HG03558 (cell line): ENCODE data around the gene OPCML.

Source experiments
- ATAC-seq: cut with Tn5 transposase; IDR thresholded peaks from one replicate; pipeline ENCODE4 v1.9.1; 2021; ENCODE audit warnings: moderate number of reproducible peaks; ENCODE audit not compliant: unreplicated experiment; ENCODE audit errors: extremely low read depth

Gene OPCML

DNA sequence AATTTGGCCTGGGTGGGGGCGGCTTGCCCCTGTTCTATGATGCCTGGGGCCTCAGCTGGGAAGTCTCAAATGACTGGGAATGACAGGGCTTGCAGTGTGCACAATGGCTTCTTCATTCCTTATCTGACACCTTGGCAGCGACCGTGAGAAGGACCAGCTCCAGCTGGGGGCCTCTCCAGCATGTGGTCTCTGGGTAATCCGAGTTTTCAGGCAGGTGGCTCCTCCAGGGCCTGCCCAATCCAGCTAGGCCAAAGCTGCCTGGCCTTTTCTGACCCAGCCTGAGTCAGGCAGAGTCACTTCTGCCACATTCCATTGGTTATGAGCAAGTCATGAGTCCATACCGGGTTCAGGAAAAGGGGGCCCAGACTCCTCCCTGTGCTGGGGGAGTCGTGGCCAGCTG is 646.0 kb downstream of the OPCML start:
- ATAC-seq, result no peak

- ATAC-seq, result no peak
Measured at GRCh38 chr11:132883241-132883640, 649.1 kb downstream of the OPCML start.

DNA sequence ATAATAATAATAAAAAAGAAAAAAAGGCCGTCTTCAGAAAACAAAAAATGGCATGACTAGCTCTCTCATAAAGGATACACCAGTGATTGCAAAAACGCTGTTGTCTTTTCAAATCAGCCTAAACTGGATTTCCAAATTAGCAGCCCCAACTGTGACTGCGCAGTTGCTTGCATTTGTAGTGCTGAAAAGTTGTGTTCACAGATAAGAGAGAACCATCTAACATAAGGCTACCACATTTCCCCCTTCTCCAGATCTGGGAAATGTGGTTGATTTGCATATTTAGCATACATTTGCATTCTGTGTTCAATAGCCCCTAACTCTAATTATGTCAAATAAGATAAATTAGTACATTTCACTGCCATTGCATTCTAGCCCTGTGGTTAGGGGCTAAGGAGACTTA is 650.7 kb downstream of the OPCML start:
- ATAC-seq, result no peak

GRCh38 chr11:132878111-132878510 is 654.2 kb downstream of the OPCML start:
- no peak for ATAC-seq

- no peak for ATAC-seq
Measured at GRCh38 chr11:132876705-132877104, 655.6 kb downstream of the OPCML start.

DNA sequence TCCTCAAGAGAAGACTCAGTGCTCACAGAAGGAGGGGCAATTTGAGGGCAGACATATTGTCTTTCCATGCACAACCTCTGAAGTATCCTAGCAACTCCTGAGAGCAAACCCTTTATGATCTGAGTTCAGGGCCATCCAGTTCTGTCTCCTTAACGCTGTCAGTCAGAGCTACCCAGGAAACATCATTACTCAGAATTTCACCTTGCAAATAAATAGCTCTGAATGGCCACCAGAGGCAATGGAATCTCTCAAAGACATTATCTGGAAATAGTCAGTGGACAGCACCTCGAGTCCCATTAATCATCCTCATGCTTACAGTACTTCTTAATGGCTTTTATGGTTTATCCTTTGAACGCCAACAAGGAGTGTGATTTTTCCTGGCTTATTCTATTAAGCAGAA is 656.1 kb downstream of the OPCML start:
- no peak for ATAC-seq

DNA sequence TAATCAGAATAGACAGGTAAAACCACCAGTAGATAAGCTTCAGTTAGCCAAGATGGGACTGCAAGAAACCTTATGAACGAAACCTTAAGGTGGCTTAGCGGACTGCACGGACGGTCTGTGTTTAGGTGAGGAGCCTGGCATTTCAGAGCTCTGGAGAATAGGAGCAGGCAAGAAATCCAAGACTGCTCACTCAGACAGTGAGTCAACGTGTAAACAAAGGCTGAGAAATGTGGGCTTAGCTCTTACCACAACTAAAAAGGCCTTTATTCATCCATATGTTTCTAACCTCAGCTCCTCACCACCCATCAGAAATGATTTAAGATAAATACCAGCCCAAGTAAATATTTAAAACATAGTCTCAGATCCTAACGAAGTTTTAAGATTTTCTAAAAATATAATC is 657.7 kb downstream of the OPCML start:
- ATAC-seq, result no peak

DNA sequence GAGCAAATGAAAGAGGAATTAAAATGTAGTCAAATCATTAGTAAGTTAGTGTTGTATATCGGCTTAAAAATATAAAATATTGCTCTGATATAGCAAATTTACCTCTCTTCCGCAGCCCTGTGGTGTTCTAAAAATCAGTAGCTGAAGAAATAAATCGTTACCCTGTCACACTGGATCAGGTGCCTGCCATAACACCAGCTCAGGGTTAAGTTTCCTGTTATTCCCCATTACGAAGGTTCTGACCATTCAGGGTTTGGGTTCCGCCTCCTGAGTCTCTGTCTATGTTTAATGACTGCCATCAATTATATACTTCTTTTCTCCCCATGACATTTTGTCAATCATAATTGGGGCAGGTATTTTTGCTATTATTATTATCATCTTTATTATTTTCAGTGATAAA is 658.5 kb downstream of the OPCML start:
- ATAC-seq, result no peak

DNA sequence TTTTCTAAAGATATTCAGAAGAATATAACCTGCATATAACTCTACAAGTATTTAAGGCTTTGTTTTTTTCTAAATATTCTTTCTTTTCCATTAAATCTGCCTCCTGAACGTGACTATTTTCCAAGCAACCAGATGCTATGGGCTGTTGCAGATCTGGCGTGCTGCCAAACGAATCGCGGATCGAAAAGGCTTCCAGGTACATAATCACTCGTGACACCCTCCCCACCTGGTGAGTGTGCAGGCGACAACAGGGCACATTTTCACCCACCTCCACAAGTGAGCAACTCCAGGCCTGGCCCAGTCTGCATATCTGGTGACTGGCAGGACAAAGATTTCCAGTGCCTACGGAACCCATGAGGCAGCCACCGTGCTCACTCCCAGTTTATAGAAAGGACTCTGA is 660.1 kb downstream of the OPCML start:
- ATAC-seq, result no peak

DNA sequence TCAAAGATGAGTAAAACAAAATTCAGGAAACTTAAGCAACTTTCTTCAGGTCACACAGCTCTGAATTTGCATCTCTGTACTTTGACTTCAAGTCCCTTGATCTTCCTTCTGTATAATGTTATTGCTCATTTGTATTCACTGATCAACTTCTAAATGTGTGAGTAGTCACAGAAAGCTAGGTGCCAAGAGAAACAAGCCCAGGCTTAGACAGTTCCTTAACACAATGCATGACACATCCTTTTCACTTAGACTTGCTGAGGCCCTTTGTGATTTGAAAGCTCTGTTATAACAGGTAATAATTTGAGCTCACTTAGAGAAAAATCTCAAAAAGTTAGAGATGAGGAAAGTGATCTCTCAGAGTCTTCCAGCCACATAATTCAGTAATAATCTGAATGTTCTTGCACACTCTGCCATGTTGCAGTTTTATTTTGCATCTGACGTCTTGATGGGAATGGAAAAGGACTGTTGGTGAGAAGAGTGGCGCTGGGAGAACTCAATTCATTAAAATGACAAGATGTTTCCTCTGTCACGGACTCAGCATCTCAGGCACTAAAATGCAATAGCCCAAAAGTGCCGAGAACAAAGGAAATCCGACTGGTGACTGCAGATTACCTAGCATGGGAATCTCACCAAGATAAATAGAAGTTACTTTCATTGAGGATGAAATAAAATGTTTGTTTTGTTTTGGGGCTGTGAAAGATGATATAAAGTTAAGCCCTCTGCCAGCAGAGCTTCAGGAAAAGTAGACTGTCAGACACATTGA is 665.3 kb downstream of the OPCML start:
- ATAC-seq, result no peak

DNA sequence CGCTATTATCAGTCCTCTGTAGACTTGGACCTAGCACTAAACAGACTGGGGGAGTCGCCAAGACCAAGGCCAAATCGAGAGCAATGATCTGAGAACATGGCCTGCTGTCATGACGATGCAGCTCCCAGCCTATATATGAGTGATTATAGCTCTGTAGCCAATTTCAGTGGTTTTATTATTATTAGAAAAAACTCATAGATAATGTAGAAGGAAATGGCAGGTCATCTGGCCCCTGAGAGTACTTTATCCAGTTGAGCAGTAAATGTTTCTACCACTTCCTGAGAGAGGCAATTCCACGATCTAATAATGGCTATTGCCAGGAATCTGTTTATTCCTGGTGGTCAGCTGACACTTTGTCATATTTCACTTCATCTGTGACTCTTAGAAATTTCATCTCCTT is 666.7 kb downstream of the OPCML start:
- no peak for ATAC-seq

DNA sequence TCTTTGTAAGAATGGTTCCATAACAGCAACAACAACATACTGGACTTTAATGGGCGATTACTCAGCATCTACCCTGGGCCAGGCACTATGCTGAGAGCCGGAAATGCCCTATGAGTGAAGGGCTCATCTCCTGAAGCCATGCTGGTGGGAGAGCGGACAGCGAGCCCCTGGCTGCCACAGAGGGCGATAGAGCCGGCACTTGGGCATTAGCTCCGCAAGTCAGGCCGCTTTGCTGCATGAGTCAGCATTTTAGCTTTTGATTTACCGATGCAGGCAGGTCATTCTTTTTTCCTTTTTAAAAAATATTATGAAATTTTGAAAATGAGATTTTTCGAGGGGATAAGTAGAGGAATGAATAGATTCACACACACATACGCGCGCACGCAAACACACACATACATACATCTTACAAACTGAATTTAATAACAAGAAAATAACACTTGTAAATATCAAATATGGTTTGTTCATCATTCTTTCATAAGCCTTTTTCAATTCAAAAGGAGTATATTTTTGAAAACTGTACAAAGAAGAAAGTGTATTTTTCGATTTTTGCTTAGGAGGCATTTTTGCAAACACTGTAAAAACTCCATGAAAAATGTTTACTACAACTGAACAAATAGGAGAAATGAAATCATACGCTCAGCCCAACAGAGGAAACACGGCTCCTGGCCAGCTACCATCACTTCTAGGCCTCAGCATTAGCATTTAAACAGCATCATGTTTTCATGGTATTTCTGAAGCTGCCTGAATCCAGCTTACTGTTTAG is 667.3 kb downstream of the OPCML start:
- no peak for ATAC-seq

- ATAC-seq, result no peak
Measured at GRCh38 chr11:132862933-132863332, 669.4 kb downstream of the OPCML start.

- no peak for ATAC-seq
Measured at GRCh38 chr11:132862137-132862536, 670.2 kb downstream of the OPCML start.

DNA sequence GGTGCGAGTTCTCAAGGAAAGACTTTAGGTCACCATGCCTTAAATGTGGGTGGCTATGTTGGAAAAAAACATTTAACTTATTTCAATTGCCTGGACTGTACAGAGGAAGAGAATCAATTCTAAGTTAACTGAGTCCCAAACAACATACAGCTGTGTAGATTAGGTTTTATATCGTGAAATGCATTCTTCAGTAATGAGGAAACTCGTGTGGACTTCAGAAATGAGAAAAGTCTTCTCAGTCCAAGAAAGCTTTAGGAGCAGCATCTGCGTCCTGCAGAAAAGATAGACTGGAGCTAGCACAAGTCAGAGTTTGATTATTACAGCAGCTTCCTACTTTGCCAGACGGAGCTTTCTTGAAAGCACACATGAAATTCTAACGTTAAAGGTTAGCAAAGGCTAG is 673.0 kb downstream of the OPCML start:
- no peak for ATAC-seq

- no peak for ATAC-seq
Measured at GRCh38 chr11:132858223-132858622, 674.1 kb downstream of the OPCML start.

- ATAC-seq, result no peak
Measured at GRCh38 chr11:132856032-132856431, 676.3 kb downstream of the OPCML start.

DNA sequence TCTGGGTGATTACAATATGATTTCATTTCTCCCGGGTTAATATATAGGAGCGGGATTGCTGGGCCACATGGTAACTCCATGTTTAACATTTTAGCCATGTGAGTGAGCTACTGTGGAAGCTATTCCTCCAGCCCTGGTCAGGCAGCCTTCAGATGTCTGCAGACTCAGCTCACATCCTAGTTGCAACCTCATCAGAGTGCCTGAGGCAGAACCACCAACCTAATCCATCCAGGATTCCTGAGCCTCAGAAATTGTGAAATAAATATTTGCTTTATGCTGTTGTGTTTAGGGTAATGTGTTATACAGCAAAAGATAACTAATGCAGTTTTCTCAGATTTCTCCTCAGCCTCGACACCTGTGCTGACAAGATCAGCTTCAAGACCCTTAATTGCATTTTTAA is 676.8 kb downstream of the OPCML start:
- no peak for ATAC-seq

GRCh38 chr11:132853886-132854285 is 678.4 kb downstream of the OPCML start:
- ATAC-seq, result no peak

DNA sequence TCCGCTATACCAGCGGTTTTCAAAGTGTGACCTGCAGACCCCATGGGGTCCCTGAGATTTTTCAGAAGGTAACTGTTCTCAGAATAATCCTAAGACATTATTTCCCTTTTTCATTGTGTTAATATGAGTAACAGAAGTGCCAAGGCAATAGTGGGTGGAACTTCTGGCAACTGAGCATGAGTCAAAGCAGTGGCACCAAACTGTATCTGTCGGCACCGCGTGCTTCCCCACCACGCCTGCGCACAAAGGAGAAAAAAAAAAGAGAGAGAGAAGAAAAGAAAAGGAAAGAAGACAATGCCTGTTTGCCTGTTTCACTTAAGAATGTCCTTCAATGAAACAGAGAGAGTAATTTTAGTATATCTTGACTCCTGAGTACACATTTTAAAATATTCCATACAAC is 679.9 kb downstream of the OPCML start:
- ATAC-seq, result no peak

- ATAC-seq, result no peak
Measured at GRCh38 chr11:132851247-132851646, 681.1 kb downstream of the OPCML start.

DNA sequence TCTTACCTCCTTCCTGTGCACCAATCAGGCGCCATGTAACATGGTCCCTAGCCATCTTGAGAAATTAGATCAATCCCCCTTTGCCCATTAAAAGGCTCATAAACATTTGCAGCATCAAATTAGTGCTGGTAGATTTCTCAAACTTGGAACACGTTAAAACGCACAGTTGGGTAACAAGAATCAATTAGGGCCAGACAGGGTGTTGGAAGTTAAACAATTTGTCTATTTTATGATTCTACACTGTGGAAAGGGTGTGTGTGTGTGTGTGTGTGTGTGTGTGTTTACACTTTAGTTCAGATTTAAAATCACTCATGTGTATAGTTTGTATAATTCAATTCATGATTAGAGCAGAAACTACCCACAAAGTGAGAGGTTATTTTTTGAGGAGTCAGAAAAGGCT is 682.0 kb downstream of the OPCML start:
- no peak for ATAC-seq
